Esophagus (tissue), 2 donors: ENCODE measurements around the gene ZNF547. TPM values are rescaled to one million over a fixed set of nuclear protein-coding genes. Genes with fewer than 3 reads are reported as not detected.
"Not testable (repeated sequence)": the region's sequence is repeated elsewhere in the genome, so short reads cannot be mapped to it uniquely, and the experiment has no call there.

ENCODE experiments used
- H3K27ac ChIP-seq, 2 donors: one replicate each; pipeline ENCODE4 v1.5.1; 2013; ENCODE audit warnings: low read depth in 2 of 2, mild to moderate bottlenecking in 2 of 2, inconsistent platforms in 1 of 2, low read length in 1 of 2, moderate library complexity in 1 of 2
- H3K27me3 ChIP-seq, 2 donors: one replicate each; pipeline ENCODE4 v1.6.1; 2013; ENCODE audit warnings: low read length in 2 of 2, control low read depth in 1 of 2, mild to moderate bottlenecking in 1 of 2; ENCODE audit not compliant: insufficient read depth in 2 of 2, control insufficient read depth in 1 of 2
- H3K36me3 ChIP-seq, 2 donors: one replicate each; pipeline ENCODE4 v1.6.1; 2013; ENCODE audit warnings: low read length in 1 of 2; ENCODE audit not compliant: control insufficient read depth in 2 of 2, insufficient read depth in 2 of 2
- H3K4me1 ChIP-seq, 2 donors: one replicate each; pipeline ENCODE4 v1.6.1; 2013; ENCODE audit warnings: low read length in 1 of 2; ENCODE audit not compliant: control insufficient read depth in 2 of 2, insufficient read depth in 2 of 2
- H3K4me3 ChIP-seq, 2 donors: one replicate each; pipeline ENCODE4 v1.5.1; 2013; ENCODE audit warnings: low read length in 2 of 2, mild to moderate bottlenecking in 2 of 2, low read depth in 1 of 2, moderate library complexity in 1 of 2
- H3K9me3 ChIP-seq, 2 donors: one replicate each; pipeline ENCODE4 v1.6.1; 2013; ENCODE audit warnings: mild to moderate bottlenecking in 2 of 2, low read depth in 1 of 2, low read length in 1 of 2, moderate library complexity in 1 of 2; ENCODE audit not compliant: control insufficient read depth in 2 of 2, insufficient read depth in 1 of 2
- WGBS, 2 donors: extraction: QIAGEN DNeasy Blood & Tissue Kit; methylation state at CpG; one replicate each; pipeline ENCODE4 v1.1.7; 2013; 5-methylcytosine and 5-hydroxymethylcytosine counted together
- polyA plus RNA-seq, 2 donors: library from polyadenylated mRNA; stranded (reverse); fragments of 200-250 nt; gene quantifications; one replicate each; pipeline ENCODE4 v1.2.3, GENCODE V29; 2013
- donor health status: healthy with polysubstance abuse.
- donor health status: Bipolar disorder and iron deficiency.

The ZNF547 gene
- polyA plus RNA-seq, 2 donors: 1.3 to 2.7 TPM

GRCh38 chr19:57362419-57362818 lies 932 bp upstream of the ZNF547 start:
- Histone ChIP-seq H3K27ac (peak overlapping the region; percentile 87 to 89), H3K4me3 (peak overlapping the region; percentile 42 to 51), H3K27me3 (no peaks in the 10 kb centered on the region), H3K4me1 (peaks cover 0 to 5% of the 10 kb centered on the region in 2 donors), H3K9me3 (peaks cover 2 to 3% of the 10 kb centered on the region in 2 donors), H3K36me3 (peaks cover 1 to 9% of the 10 kb centered on the region in 2 donors)
- WGBS, 2 donors: 75 to 77% methylated on average over 2 of the region's 2 CpGs

- Histone ChIP-seq H3K9me3 (no peaks in the 10 kb centered on the region), H3K27ac (peak overlapping the region; percentile 90 to 95), H3K4me1 (peaks cover 0 to 5% of the 10 kb centered on the region in 2 donors), H3K4me3 (peak overlapping the region; percentile 59 to 92), H3K36me3 (no peaks in the 10 kb centered on the region), H3K27me3 (no peaks in the 10 kb centered on the region)
- 1% methylated on average over 15 to 18 of the region's 18 CpGs for WGBS, 2 donors
Measured at GRCh38 chr19:57363688-57364181, 384 bp downstream of the ZNF547 start.

GRCh38 chr19:57366776-57367175 lies 3.4 kb downstream of the ZNF547 start:
- Histone ChIP-seq H3K9me3 (peaks cover 0 to 1% of the 10 kb centered on the region in 2 donors), H3K4me3 (no peak overlapping the region), H3K36me3 (peaks cover 1 to 2% of the 10 kb centered on the region in 2 donors), H3K4me1 (peaks cover 0 to 5% of the 10 kb centered on the region in 2 donors), H3K27ac (no peak overlapping the region), H3K27me3 (no peaks in the 10 kb centered on the region)
- WGBS, 2 donors: 94% methylated on average over 2 of the region's 2 CpGs

GRCh38 chr19:57374179-57374578 lies 10.8 kb downstream of the ZNF547 start:
- Histone ChIP-seq H3K4me3 (no peak overlapping the region), H3K27ac (no peak overlapping the region), H3K9me3 (peaks cover 0 to 28% of the 10 kb centered on the region in 2 donors), H3K27me3 (no peaks in the 10 kb centered on the region), H3K36me3 (peaks cover 26 to 33% of the 10 kb centered on the region in 2 donors), H3K4me1 (no peaks in the 10 kb centered on the region)
- WGBS, 2 donors: 95 to 96% methylated on average over 6 of the region's 6 CpGs

- H3K36me3 ChIP-seq: peaks cover 26 to 33% of the 10 kb centered on the region in 2 donors
- 95 to 97% methylated on average over 2 of the region's 2 CpGs for WGBS, 2 donors
- not testable (repeated sequence) for H3K4me1 ChIP-seq, H3K27ac ChIP-seq, H3K27me3 ChIP-seq, H3K4me3 ChIP-seq
- H3K9me3 ChIP-seq: peaks cover 0 to 30% of the 10 kb centered on the region in 2 donors
Measured at GRCh38 chr19:57374647-57375046, 11.3 kb downstream of the ZNF547 start.

GRCh38 chr19:57376151-57376550 lies 12.8 kb downstream of the ZNF547 start:
- Histone ChIP-seq H3K27ac (no peak overlapping the region), H3K4me3 (no peak overlapping the region), H3K27me3 (no peaks in the 10 kb centered on the region), H3K9me3 (peaks cover 3 to 34% of the 10 kb centered on the region in 2 donors), H3K36me3 (peaks cover 26 to 33% of the 10 kb centered on the region in 2 donors), H3K4me1 (no peaks in the 10 kb centered on the region)
- 94 to 95% methylated on average over 6 of the region's 6 CpGs for WGBS, 2 donors

GRCh38 chr19:57377498-57378146 lies 14.3 kb downstream of the ZNF547 start:
- no peak overlapping the region for H3K27ac ChIP-seq
- H3K4me1 ChIP-seq: no peaks in the 10 kb centered on the region
- H3K4me3 ChIP-seq: no peak overlapping the region
- H3K36me3 ChIP-seq: peaks cover 16 to 24% of the 10 kb centered on the region in 2 donors
- no peaks in the 10 kb centered on the region for H3K27me3 ChIP-seq
- WGBS, 2 donors: 95 to 98% methylated on average over 3 of the region's 3 CpGs
- H3K9me3 ChIP-seq: peaks cover 3 to 31% of the 10 kb centered on the region in 2 donors

- peaks cover 7 to 12% of the 10 kb centered on the region in 2 donors for H3K36me3 ChIP-seq
- peaks cover 5 to 18% of the 10 kb centered on the region in 2 donors for H3K9me3 ChIP-seq
- H3K27me3 ChIP-seq: no peaks in the 10 kb centered on the region
- no peaks in the 10 kb centered on the region for H3K4me1 ChIP-seq
- no peak overlapping the region for H3K4me3 ChIP-seq
- H3K27ac ChIP-seq: no peak overlapping the region
Measured at GRCh38 chr19:57380923-57381322, 17.6 kb downstream of the ZNF547 start.

- H3K27ac ChIP-seq: no peak overlapping the region
- no peaks in the 10 kb centered on the region for H3K27me3 ChIP-seq
- peaks cover 5 to 8% of the 10 kb centered on the region in 2 donors for H3K9me3 ChIP-seq
- peaks cover 0 to 2% of the 10 kb centered on the region in 2 donors for H3K36me3 ChIP-seq
- no peak overlapping the region for H3K4me3 ChIP-seq
- no peaks in the 10 kb centered on the region for H3K4me1 ChIP-seq
- 77 to 81% methylated on average over 7 of the region's 7 CpGs for WGBS, 2 donors
Measured at GRCh38 chr19:57382806-57383488, 19.6 kb downstream of the ZNF547 start.
